GM21526 (cell line): ENCODE results near the gene GPC5.
"Not testable (repeated sequence)": the region's sequence is repeated elsewhere in the genome, so short reads cannot be mapped to it uniquely, and the experiment has no call there.

Experiments used
- ATAC-seq: cut with Tn5 transposase; IDR thresholded peaks from one replicate; pipeline ENCODE4 v1.9.1; 2021; ENCODE audit warnings: moderate library complexity; ENCODE audit not compliant: unreplicated experiment, low FRiP score

Gene GPC5

GRCh38 chr13:92488249-92488852 lies 1089.9 kb downstream of the GPC5 start:
- ATAC-seq: no peak

DNA sequence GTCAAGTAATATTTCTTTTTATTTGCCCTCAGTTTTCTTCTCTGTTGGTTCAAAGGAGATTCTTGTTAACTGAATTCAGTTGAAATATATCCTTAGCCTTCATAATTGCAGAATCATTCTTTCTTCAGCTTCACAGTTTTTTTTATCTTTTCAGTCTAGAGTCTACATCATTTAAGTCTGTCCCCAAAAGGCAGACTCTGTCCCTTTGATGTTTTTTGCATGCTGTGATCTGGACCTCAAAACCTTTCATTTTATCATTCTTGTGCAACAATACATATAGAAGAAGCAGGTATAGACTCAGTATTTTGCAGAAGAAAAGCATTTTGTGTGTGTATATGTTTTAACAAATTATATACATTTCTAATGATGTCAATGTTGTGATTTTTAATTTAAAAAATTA lies 1093.4 kb downstream of the GPC5 start:
- ATAC-seq: no peak

DNA sequence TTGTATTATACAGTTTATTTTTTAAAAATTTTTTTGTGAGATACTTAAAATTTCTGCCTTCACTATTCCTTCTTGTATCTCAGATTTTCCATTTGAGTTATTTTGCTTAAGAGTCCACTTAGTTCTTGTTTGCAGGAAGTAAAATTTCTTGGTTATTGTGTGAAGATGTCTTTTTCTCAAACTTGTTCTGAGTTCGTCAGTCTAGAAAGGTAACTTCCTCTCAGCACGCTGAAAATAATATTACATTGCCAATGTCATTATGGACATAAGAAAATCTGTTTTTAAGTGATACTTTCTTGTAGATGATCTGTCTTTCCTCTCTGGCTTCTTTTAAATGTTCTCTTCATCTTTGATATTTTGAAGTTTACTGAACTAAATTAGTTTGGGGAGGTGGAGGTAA lies 1096.5 kb downstream of the GPC5 start:
- ATAC-seq: no peak

GRCh38 chr13:92500192-92500591 lies 1101.8 kb downstream of the GPC5 start:
- ATAC-seq: no peak

DNA sequence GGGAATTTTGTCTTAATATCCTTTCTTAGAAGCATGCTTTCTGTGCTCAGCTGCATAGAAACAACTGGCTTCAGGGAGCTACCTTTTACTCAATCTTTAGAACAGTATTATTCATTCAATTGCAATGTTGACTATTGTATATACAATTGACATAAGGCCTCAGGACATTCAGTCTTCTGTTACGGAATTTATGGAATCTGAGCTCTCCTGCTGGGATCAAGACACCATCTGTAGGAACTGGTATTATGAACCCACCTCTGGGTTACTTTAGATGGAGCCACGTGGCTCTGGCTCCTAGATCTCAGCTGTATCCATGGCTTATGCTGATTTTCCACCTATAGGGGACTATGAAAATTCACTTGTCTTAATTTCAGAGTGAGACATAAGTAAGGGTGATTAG lies 1112.0 kb downstream of the GPC5 start:
- no peak for ATAC-seq

DNA sequence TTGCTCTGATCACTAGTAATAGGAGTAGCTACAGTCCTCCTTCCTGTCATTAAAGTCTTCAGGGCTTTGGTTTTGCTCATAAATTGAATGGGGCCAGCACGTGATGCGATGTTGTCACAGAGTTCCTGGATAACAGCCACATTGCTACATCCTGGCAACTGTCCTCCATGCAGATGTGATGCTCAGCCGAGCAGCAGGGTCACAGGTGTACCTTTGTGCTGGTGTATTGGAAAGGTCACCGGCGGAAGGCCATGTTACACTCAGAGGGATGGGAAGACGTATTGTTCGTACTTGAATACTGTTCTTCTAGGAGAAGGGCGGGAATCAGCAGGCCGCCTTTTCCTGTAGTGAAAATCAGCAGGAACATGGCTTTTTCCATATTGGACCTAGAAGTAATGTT lies 1114.4 kb downstream of the GPC5 start:
- ATAC-seq: no peak

DNA sequence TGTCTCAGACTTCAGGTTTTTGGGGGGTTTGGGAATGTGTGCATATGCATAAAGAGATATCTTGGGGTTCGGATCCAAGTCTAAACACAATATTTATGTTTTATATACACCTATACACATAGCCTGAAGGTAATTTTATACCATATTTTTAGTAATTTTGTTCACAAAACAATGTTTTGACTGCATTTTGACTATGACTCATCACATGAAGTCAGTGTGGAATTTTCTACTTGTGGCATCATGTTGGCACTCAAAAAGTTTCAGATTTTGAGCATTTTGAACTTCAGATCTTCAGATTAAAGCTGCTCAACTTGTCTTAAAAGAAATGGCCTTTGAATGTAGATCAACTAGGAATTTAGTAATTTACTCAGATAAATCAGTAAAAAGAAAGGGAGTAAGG lies 1115.3 kb downstream of the GPC5 start:
- no peak for ATAC-seq

GRCh38 chr13:92514420-92515125 lies 1116.2 kb downstream of the GPC5 start:
- no peak for ATAC-seq

DNA sequence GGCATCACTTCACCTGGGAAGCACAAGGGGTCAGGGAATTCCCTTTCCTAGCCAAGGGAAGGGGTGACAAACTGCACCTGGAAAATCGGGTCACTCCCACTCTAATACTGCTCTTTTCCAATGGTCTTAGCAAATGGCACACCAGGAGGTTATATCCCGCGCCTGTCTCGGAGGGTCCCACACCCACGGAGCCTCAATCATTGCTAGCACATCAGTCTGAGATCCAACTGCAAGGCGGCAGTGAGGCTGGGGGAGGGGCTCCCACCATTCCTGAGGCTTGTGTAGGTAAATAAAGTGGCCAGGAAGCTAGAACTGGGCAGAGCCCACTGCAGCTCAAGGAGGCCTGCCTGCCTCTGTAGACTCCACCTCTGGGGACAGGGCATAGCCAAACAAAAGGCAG lies 1118.5 kb downstream of the GPC5 start:
- ATAC-seq: not testable (repeated sequence)

DNA sequence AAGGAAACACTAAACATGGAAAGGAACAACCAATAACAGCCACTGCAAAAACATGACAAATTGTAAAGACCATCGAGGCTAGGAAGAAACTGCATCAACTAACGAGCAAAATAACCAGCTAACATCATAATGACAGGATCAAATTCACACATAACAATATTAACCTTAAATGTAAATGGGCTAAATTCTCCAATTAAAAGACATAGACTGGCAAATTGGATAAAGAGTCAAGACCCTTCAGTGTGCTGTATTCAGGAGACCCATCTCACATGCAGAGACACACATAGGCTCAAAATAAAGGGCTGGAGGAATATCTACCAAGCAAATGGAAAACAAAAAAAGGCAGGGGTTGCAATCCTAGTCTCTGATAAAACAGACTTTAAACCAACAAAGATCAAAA lies 1120.2 kb downstream of the GPC5 start:
- not testable (repeated sequence) for ATAC-seq

- no peak for ATAC-seq
These were observed 1131.9 kb downstream of the GPC5 start for GRCh38 chr13:92530364-92530763.

DNA sequence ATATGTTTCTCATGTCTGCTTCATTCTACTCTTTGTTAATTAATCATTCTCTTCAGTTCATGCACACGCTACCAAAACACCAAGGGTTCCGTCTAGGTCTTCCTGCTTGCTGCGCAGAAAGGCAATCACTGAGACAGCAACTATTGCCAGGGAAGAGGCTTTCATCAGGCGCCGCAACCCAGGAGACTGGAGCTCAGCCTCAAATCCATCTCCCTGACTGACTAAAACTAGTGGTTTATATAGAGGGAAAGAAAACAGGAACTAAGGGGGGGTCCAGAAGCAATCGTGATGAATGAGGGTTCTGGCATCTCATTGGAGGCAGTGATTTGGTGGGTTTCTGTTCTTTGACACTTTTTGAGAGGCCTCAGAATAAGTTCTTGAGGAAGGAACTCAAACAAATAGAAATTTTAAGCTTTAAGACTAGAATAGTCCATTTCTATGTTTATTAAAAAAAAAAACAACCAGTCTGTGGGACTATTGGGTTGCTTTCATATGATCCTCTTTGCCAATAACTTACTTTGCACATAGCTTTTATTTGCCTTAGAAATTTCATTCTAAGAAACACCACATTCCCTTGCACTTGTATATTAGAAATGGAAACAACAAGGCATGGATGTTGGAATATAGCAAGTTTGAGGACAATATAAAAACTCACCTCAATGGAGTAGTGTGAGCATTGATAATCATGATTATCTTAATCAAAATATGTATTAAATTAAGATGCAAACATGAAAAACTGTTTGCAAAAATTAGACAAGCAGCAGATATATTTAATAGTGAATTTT lies 1137.0 kb downstream of the GPC5 start:
- ATAC-seq: no peak

GRCh38 chr13:92537471-92537870 lies 1139.0 kb downstream of the GPC5 start:
- no peak for ATAC-seq

GRCh38 chr13:92538164-92538563 lies 1139.7 kb downstream of the GPC5 start:
- no peak for ATAC-seq

GRCh38 chr13:92539148-92539547 lies 1140.7 kb downstream of the GPC5 start:
- ATAC-seq: not testable (repeated sequence)

GRCh38 chr13:92547266-92547665 lies 1148.8 kb downstream of the GPC5 start:
- no peak for ATAC-seq

DNA sequence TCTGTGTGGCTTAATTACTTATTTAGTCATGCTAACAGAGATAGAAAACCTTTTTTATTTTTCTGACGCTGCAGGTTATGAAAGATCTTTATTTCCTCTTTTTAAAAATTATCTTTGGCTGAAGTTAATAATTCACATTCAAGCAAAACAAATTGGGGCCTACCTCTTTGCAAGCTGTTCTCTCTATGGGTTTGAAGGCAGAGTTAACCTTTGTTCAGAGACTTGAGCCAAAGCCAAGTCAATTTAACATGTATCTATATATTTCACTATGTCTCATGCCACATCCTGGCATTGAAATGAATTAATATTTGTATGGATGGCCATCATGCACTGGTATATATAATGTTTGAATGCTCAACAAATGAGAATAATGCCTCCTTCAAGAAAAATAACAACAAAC lies 1150.9 kb downstream of the GPC5 start:
- no peak for ATAC-seq

DNA sequence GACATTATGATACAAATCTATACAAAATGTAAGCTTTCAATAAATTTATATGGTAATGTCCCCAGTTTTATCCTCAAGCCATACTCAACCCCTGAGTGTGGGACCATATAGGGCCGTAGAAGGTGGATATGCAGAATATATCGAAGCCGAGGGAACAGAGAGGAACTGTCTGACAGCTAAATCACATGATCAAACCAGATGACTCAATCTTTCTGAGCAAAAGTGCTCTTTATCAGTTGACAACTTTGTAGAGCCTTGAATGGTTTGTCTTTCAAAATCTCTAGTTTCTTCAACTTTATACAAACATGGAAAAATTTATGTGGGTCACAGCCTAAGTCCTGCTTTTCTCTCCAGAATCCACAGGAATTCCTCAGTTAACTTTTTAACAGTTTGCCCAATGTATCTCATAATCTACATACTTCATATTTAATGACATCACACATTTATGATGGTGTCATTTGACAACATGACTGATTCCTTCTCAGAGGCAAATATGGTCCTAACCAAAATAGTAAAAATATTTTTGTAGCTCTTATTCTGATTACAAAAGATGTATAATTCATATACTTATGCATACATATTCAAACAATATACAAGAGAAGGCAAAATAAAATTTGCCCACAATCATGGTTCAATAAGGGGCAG lies 1155.2 kb downstream of the GPC5 start:
- ATAC-seq: no peak

DNA sequence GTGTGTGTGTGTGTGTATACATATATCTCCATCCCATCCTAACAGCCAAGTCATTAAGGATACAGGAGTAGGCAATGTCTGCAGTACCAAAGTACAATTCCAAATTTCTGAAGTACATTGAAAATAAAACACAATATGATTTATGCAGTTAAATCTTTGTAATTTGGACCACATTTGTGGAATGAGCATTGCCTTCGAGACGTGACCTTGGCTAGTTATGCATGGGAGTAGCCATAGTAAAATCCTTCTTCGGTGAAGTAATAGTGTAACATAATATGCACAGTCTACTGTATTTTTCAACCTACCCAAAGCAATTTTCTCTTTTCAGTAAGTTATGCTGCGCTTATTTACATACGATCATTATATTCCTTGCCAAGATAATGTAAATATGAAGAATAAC lies 1162.5 kb downstream of the GPC5 start:
- no peak for ATAC-seq

DNA sequence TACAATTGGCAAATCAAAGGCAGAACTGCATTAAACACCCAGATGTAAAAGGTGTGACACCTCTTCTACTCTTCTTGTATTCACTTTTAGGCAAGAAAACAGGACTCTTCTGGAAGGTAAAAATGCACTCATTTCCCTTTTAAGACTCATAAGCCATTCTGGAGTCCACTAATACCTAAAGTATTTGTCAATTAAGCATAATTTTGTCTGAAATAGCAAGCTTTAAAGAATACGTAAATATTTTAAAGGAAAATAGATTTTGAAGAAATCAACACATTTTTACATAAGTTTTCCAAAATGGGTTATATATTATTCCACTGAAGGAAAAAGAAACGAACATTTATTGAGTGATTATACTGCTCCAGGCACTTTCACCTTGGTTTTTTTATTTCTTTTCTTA lies 1166.5 kb downstream of the GPC5 start:
- ATAC-seq: no peak

GRCh38 chr13:92566767-92567166 lies 1168.3 kb downstream of the GPC5 start:
- ATAC-seq: no peak
